NCI-H2081 treated with DMSO at 0.1 percent for 48 hours (cell line): Measurements from ENCODE around the gene KRTAP10-4.
"Not testable (repeated sequence)": the region's sequence is repeated elsewhere in the genome, so short reads cannot be mapped to it uniquely, and the experiment has no call there.

Source experiments
- DNase-seq: peaks from one replicate; lab custom pipeline; 2025; lab: John Stamatoyannopoulos, UW

KRTAP10-4 gene

DNA sequence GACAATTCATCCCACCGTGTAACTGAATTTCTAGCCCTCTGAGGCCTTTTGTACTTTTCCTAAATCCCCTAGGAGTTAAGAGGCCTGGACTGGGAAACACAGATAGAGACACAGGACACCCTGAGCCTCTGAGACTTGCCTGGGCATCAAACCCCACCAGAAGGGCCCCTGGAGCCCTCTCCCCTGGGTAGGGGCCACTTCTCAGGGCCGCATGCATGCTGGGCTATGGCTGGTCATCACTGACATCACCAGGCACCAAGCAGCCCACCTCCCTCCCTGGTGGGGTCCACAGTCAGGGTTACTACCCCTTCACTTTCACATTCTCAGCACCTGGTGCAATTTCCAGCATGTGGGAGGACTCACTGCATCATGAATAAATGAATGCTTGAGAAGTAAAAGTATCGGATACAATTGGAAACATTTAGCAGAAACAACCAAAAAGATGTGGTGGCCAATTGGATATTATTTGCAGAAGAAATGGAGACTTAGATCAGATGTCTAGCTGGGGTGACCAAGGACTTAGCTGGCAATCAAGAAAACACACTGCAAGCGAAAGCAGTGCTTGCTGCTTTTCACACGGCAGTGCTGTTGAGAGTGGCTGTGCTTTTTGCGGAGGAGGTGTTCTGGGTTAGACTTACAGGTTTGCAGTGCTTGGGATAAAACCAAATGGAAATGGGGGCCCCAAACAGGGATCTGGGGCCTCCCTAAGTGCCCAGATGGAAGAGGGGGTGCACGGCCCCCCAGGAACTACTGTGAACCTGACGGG lies 25.9 kb downstream of the KRTAP10-4 start:
- DNase-seq: no peak

GRCh38 chr21:44600118-44600978 lies 26.8 kb downstream of the KRTAP10-4 start, which contains the start of gene KRTAP10-7:
Gene KRTAP10-7, plus strand, starts transcription at chr21:44600597. Its CDS starts 25 bp downstream, at chr21:44600622.
- DNase-seq: not testable (repeated sequence)

DNA sequence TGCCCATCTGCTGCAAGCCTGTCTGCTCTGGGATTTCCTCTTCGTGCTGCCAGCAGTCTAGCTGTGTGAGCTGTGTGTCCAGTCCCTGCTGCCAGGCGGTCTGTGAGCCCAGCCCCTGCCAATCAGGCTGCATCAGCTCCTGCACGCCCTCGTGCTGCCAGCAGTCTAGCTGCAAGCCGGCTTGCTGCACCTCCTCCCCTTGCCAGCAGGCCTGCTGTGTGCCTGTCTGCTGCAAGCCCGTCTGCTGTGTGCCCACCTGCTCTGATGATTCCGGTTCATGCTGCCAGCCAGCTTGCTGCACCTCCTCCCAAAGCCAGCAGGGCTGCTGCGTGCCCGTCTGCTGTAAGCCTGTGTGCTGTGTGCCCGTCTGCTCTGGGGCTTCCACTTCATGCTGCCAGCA lies 27.6 kb downstream of the KRTAP10-4 start:
- DNase-seq: not testable (repeated sequence)

DNA sequence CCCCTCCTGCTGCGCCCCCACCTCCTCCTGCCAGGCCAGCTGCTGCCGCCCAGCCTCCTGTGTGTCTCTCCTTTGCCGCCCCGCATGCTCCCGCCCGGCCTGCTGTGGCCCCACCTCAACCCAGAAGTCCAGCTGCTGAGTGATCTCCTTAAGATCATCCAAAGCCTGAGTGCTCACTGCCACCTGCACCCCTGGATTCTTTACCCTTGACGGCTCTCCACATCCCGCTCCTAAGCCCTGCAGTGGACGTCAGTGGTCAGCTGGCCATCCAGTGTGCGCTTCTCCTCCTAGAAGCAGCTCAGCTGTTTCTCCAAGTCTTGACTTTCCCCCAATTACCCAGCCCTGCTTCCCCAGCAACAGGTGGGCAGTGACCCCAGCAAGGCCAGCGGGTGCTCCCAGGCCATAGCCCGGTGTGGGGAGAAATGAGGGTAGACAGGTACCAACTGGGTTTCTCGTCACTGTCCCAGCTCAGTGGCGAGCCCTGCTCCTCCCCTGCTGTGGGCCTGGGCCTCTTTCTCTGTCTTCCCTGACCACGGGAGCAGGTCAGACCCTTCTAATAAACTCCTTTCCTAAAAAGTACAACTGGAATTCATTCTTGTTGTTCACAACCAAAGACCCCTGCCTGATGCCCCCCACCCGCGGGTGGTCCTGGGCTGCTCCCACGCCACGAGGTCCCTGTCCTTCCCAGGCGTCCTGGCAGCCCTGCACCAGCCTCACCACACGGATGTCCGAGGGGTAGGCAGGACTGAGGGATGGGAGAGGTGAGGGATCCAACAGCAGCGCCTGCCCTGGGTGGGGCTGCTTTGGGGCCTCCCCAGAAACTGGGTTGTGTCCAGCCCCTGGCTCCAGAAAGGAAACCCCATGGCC lies 28.3 kb downstream of the KRTAP10-4 start:
- DNase-seq: no peak

GRCh38 chr21:44602463-44602850 lies 28.9 kb downstream of the KRTAP10-4 start:
- DNase-seq: no peak

DNA sequence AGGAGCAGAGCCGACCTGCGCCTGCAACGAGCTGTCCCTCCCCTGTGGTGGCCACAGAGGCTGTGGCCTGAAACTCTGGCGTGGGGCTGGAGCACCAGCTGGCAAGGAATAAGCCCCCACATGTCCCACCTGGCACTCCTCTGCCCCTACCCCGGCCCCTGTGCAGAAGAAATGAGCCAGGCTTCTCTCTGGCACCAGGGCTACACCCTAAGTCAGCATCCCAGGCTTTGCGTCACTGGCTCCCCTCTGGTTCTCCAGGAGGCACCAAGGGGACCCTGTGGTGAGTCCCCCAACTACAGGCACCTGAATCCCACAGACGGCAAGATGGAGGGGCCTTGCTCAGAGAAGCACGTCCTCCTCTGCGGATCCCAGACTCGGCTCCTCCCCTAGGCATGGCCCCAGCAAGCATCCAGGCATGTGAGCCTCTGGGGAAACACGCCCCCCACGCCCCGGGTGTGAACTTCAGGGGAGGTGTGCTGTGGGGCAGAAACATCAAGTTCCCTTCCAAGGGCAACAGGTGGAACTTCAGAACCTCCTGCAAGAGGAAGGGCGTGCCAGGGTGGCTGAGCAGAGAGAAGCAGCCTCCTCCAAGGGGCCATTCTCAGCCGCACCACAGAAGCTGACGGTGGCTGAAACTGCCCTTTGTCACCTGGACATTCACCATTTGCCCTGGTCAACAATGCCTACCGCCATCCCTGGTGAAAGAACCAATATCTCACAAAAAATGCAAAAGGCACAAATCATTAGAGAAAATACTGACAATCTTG lies 29.8 kb downstream of the KRTAP10-4 start:
- DNase-seq: no peak

DNA sequence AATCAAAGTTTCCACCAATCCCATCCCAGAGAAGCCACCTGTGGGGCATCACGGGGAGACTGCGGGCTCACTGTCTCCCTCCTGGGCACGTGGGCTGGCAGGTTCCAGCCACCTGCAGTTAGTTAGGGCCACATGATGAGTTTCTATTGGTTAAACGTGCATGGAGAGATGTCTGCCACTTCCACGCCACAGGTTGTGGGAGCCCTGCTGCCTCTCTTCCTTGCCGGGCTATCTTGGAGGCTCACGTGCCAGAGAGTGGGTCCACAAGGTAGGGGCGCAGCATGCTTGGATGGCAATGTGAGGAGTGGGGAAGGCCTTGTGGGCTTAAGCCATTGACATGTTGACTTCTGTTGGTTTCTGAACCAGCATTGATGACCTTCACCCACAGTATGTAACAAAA lies 30.4 kb downstream of the KRTAP10-4 start:
- no peak for DNase-seq

- no peak for DNase-seq
Measured at GRCh38 chr21:44606495-44606894, 33.0 kb downstream of the KRTAP10-4 start.

GRCh38 chr21:44609193-44609592 lies 35.7 kb downstream of the KRTAP10-4 start:
- DNase-seq: no peak

- not testable (repeated sequence) for DNase-seq
Measured at GRCh38 chr21:44610157-44610843, 36.8 kb downstream of the KRTAP10-4 start.

DNA sequence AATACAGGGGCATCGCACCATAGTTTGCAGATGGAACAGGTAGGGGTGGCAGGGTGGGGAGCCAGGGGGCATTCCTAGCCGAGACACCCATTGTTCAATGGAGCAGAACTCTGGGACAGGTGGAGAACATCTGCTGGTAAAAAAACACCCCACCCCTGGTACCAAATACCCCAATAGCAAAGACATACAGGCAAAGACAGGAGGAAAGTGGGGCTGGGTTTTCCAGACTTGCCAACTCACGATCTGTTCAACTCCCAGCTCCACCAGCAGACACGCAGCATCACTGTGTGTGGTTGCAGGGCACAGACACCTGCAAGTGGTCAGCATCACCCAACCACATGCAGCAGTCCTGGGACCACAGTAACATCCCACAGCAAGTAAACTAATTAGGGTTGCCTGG lies 38.0 kb downstream of the KRTAP10-4 start:
- no peak for DNase-seq

- no peak for DNase-seq
Measured at GRCh38 chr21:44612029-44612486, 38.5 kb downstream of the KRTAP10-4 start, which contains the start of gene KRTAP10-8. Gene KRTAP10-8, plus strand, starts transcription at chr21:44612079. Its CDS starts 22 bp downstream, at chr21:44612101.

DNA sequence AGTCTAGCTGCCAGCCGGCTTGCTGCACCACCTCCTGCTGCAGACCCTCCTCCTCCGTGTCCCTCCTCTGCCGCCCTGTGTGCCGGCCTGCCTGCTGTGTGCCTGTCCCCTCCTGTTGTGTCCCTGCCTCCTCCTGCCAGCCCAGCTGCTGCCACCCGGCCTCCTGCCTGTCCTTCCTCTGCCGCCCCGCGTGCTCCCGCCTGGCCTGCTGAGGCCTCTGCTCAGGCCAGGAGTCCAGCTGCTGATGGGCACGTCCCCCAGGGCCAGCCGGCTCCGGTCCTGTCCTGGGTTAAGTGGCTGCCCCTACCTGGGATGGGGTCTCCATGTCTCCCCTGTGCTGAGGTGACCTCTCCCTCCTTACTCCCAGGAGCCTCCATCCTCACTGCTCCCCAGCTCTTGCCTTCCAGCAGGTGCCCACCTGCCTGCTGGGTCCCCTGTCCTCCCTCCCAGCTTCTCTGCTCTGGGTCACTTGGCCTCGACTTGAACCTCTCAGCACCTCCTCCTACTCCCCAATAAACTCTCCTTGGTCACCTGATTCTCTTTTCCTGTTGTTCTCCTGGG lies 39.2 kb downstream of the KRTAP10-4 start:
- no peak for DNase-seq

- no peak for DNase-seq
Measured at GRCh38 chr21:44613386-44614155, 40.0 kb downstream of the KRTAP10-4 start.

GRCh38 chr21:44614161-44614631 lies 40.7 kb downstream of the KRTAP10-4 start:
- no peak for DNase-seq

GRCh38 chr21:44614961-44615391 lies 41.4 kb downstream of the KRTAP10-4 start:
- DNase-seq: no peak

GRCh38 chr21:44615466-44615865 lies 41.9 kb downstream of the KRTAP10-4 start:
- no peak for DNase-seq

DNA sequence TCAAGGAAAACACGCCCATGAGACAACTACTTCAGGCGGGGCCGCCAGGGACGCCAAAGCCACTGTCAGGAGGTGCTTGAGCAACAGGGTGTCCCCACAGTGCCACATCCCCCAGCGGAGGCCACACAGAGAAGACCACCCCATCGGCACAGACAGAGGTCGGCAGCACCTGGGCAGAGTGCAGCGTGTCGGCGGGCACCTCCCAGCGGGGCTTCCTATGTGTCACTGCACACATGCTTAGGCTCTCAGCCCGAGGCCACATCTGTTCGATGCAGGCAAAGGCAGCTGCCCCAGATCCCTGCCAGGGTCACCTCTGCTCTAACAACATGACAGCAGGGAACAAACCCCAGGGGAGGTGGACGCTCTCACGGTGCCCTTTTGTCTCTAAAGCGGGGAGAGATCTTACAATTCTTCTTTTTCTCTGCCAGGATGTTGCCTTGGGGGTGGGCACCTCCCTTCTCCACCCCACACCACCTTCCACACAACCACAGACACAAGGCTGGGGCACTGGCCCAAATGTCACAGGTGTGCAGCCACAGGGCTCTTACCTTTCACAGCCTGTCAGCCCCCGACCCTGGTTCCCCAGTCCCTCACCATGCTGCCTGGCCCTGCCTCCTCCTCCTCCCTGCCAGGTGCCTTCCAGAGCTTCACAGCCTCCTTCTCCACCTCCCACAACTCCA lies 42.5 kb downstream of the KRTAP10-4 start:
- DNase-seq: no peak

DNA sequence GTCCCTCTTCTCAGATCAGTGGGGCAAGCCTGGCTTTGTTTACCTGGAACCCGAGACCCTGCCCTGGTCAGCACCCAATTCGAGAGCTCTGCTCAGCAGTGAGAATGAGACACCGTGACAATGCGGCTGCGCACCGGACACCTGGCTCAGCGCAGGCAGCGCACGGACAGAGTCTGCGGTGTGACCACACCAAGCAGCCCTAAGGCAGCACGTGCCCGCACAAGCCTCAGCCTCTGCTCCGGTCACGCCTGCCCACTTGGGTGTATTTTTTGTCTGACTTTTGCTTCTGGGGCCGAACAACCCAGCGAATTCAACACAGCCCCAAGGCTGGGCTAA lies 43.0 kb downstream of the KRTAP10-4 start:
- DNase-seq: no peak
